ENCODE data around the gene CFAP298.

- TF ChIP-seq POLR2A (IDR thresholded peaks at IDR 0.05), result no peak
- no peak for TF ChIP-seq CTCF (IDR thresholded peaks at IDR 0.05)
Measured at GRCh38 chr21:32549886-32550285, 62.3 kb downstream of the CFAP298 start.

All from Peyer's patch (tissue), 4 donors.